NCI-H1694 treated with DMSO at 0.1 percent for 48 hours (cell line): ENCODE results near the gene FBXL7.

Experiments used
- DNase-seq: peaks from one replicate; lab custom pipeline; 2025; lab: John Stamatoyannopoulos, UW

FBXL7 gene

GRCh38 chr5:15768936-15769335, 269.0 kb downstream of the FBXL7 start:
- DNase-seq: no peak

- no peak for DNase-seq
Observed at GRCh38 chr5:15772131-15772530, 272.2 kb downstream of the FBXL7 start.

GRCh38 chr5:15774632-15775031, 274.7 kb downstream of the FBXL7 start:
- DNase-seq: no peak

- DNase-seq: no peak
Observed at GRCh38 chr5:15776346-15776745, 276.4 kb downstream of the FBXL7 start.

- DNase-seq: no peak
Observed at GRCh38 chr5:15783734-15784133, 283.8 kb downstream of the FBXL7 start.

GRCh38 chr5:15785531-15785981, 285.6 kb downstream of the FBXL7 start:
- DNase-seq: no peak

GRCh38 chr5:15786326-15786725, 286.3 kb downstream of the FBXL7 start:
- no peak for DNase-seq

- DNase-seq: no peak
Observed at GRCh38 chr5:15786884-15787283, 286.9 kb downstream of the FBXL7 start.

- no peak for DNase-seq
Observed at GRCh38 chr5:15787681-15788080, 287.7 kb downstream of the FBXL7 start.

- DNase-seq: no peak
Observed at GRCh38 chr5:15789642-15790041, 289.7 kb downstream of the FBXL7 start.

GRCh38 chr5:15790446-15791018, 290.6 kb downstream of the FBXL7 start:
- DNase-seq: no peak

- DNase-seq: peak; percentile 8
Observed at GRCh38 chr5:15791274-15791673, 291.3 kb downstream of the FBXL7 start.

GRCh38 chr5:15791859-15792258, 291.9 kb downstream of the FBXL7 start:
- no peak for DNase-seq

- DNase-seq: peak; percentile 63
Observed at GRCh38 chr5:15794052-15794985, 294.3 kb downstream of the FBXL7 start.

GRCh38 chr5:15796096-15796495, 296.1 kb downstream of the FBXL7 start:
- no peak for DNase-seq

- DNase-seq: no peak
Observed at GRCh38 chr5:15796557-15796956, 296.6 kb downstream of the FBXL7 start.

- no peak for DNase-seq
Observed at GRCh38 chr5:15797116-15797515, 297.1 kb downstream of the FBXL7 start.

GRCh38 chr5:15798006-15798405, 298.0 kb downstream of the FBXL7 start:
- DNase-seq: no peak

- DNase-seq: no peak
Observed at GRCh38 chr5:15799014-15799413, 299.0 kb downstream of the FBXL7 start.

- no peak for DNase-seq
Observed at GRCh38 chr5:15799612-15800011, 299.6 kb downstream of the FBXL7 start.

GRCh38 chr5:15803280-15803679, 303.3 kb downstream of the FBXL7 start:
- DNase-seq: no peak

GRCh38 chr5:15806613-15807012, 306.6 kb downstream of the FBXL7 start:
- DNase-seq: no peak

- no peak for DNase-seq
Observed at GRCh38 chr5:15807248-15807647, 307.3 kb downstream of the FBXL7 start.
